GM23248 (cell line): Measurements from ENCODE around the gene SIDT1. TPM values are rescaled to one million over a fixed set of nuclear protein-coding genes. Genes with fewer than 3 reads are reported as not detected.

ENCODE experiments used
- DNase-seq: peaks from one replicate; pipeline ENCODE4 v3.0.0-alpha.2; 2015
- H2AFZ ChIP-seq: fragments of 200-600 bp; sonication (generic); 2 replicates; pipeline ENCODE4 v1.6.1; 2016; ENCODE audit warnings: antibody characterized with exemption
- H3F3A ChIP-seq: fragments of 200-600 bp; sonication (generic); 2 replicates; pipeline ENCODE4 v1.6.1; 2016; ENCODE audit warnings: mild to moderate bottlenecking, antibody characterized with exemption, mixed run types; ENCODE audit not compliant: insufficient read depth
- H3K27ac ChIP-seq: fragments of 200-600 bp; sonication (generic); 2 replicates; pipeline ENCODE4 v1.5.1; 2016; ENCODE audit warnings: mild to moderate bottlenecking
- H3K27me3 ChIP-seq: fragments of 200-600 bp; sonication (generic); replicated peaks from 2 replicates; pipeline ENCODE4 v1.6.1; 2016; ENCODE audit warnings: mild to moderate bottlenecking; ENCODE audit not compliant: insufficient read depth
- H3K36me3 ChIP-seq: fragments of 200-600 bp; sonication (generic); 2 replicates; pipeline ENCODE4 v1.6.1; 2016; ENCODE audit warnings: low read depth, mild to moderate bottlenecking
- H3K4me1 ChIP-seq: fragments of 200-600 bp; sonication (generic); 2 replicates; pipeline ENCODE4 v1.6.1; 2016; ENCODE audit warnings: mild to moderate bottlenecking; ENCODE audit not compliant: insufficient read depth
- H3K4me2 ChIP-seq: fragments of 200-600 bp; sonication (generic); one replicate; pipeline ENCODE4 v1.6.1; 2016; ENCODE audit warnings: mild to moderate bottlenecking; ENCODE audit not compliant: unreplicated experiment
- H3K4me3 ChIP-seq: fragments of 200-600 bp; sonication (generic); 2 replicates; pipeline ENCODE4 v1.5.1; 2016; ENCODE audit warnings: mild to moderate bottlenecking
- H3K79me2 ChIP-seq: fragments of 200-600 bp; sonication (generic); 2 replicates; pipeline ENCODE4 v1.6.1; 2016; ENCODE audit warnings: mild to moderate bottlenecking; ENCODE audit not compliant: insufficient read depth
- H3K9ac ChIP-seq: fragments of 200-600 bp; sonication (generic); 2 replicates; pipeline ENCODE4 v1.6.1; 2016; ENCODE audit warnings: mild to moderate bottlenecking
- H3K9me2 ChIP-seq: fragments of 200-600 bp; sonication (generic); 2 replicates; pipeline ENCODE4 v1.6.1; 2016; ENCODE audit warnings: mixed run types, mild to moderate bottlenecking, moderate library complexity; ENCODE audit not compliant: insufficient read depth
- H3K9me3 ChIP-seq: fragments of 200-600 bp; sonication (generic); one replicate; pipeline ENCODE4 v1.6.1; 2017; ENCODE audit warnings: low read depth
- H4K20me1 ChIP-seq: fragments of 200-600 bp; sonication (generic); 2 replicates; pipeline ENCODE4 v1.6.0; 2016; ENCODE audit not compliant: insufficient read depth
- EZH2 ChIP-seq: fragments of 200-600 bp; sonication (generic); IDR thresholded peaks from 2 replicates; pipeline ENCODE4 v1.6.1; 2018; ENCODE audit warnings: antibody characterized with exemption, mild to moderate bottlenecking; ENCODE audit not compliant: insufficient read depth, poor library complexity, severe bottlenecking
- EZH2phosphoT487 ChIP-seq: fragments of 200-600 bp; sonication (generic); IDR thresholded peaks from 2 replicates; pipeline ENCODE4 v1.6.1; 2018; ENCODE audit warnings: antibody characterized with exemption, moderate library complexity, mild to moderate bottlenecking, low read depth; ENCODE audit not compliant: insufficient read depth
- WGBS, 2 experiments: methylation state at CpG; one replicate each; pipeline ENCODE4 v1.1.6; 2015 to 2017; ENCODE audit warnings: low lambda C conversion rate in 2 of 2, low coverage in 1 of 2; ENCODE audit errors: missing lambda C conversion rate in 2 of 2; 5-methylcytosine and 5-hydroxymethylcytosine counted together
- in situ Hi-C: fragments of 300-500 bp; cut with MboI; formaldehyde crosslinking; loops from 2 replicates; pipeline ENCODE4 v1.15.0; 2020
- polyA plus RNA-seq: library from polyadenylated mRNA; unstranded; fragments of >200 nt; fragmentation: Nextera tagmentation; extraction: Ambion mirVana; gene quantifications from 2 replicates; pipeline ENCODE4 v1.2.1, GENCODE V29; 2016
- total RNA-seq: library from RNA; depleted of rRNA; stranded (reverse); fragments of >200 nt; shearing (Covaris generic); gene quantifications from 2 replicates; pipeline ENCODE4 v1.2.3, GENCODE V29; 2014

The SIDT1 gene
- total and polyA plus RNA-seq, 2 experiments from 2014 or later, result not detected

DNA sequence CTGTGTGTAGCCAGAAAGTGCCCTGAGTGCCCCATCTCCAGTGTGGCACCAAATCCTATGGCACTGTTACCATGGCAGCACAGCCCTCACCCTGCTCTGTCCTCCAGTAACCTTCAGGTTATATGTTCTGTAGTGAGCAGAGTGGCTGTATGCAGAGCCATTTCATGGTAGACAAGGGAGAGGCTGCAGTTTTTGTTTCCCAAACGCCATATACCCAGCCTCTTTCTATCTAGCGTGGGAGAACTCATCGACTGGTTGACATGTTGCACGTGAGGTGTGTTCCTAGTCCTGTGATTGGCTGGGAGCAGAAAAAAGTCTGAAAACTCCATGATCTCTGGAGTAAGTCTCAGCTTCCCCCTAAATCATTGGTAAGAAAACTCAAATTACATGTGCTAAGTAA lies 2.0 kb downstream of the SIDT1 start:
- 47 to 49% methylated on average over 4 of the region's 4 CpGs for WGBS, 2 experiments
- Histone ChIP-seq H3K27me3 (peaks cover 65% of the 10 kb centered on the region), H3K9me3 (no peaks in the 10 kb centered on the region), H3K4me3 (no peak overlapping the region), H4K20me1 (no peaks in the 10 kb centered on the region), H3K9me2 (no peaks in the 10 kb centered on the region), H3K9ac (no peak overlapping the region), H2AFZ (no peak overlapping the region), H3K4me1 (0 out of 2 replicates have a peak, but pooled peaks cover 4% of the 10 kb centered on the region), H3K27ac (no peak overlapping the region), H3F3A (no peaks in the 10 kb centered on the region), H3K36me3 (no peaks in the 10 kb centered on the region), H3K79me2 (no peaks in the 10 kb centered on the region), H3K4me2 (no peak overlapping the region)
- in situ Hi-C loops, result no loop called here
- no peak for DNase-seq
- no peak for TF ChIP-seq EZH2
- no peak for TF ChIP-seq EZH2phosphoT487

- WGBS, 2 experiments, result 87 to 94% methylated on average over 5 of the region's 5 CpGs
- DNase-seq, result no peak
- H3K9ac ChIP-seq, result no peak overlapping the region
- peaks cover 50% of the 10 kb centered on the region for H3K27me3 ChIP-seq
- no peaks in the 10 kb centered on the region for H3K36me3 ChIP-seq
- 0 out of 2 replicates have a peak, but pooled peaks cover 4% of the 10 kb centered on the region for H3K4me1 ChIP-seq
- H3F3A ChIP-seq, result no peaks in the 10 kb centered on the region
- no peaks in the 10 kb centered on the region for H4K20me1 ChIP-seq
- no peak overlapping the region for H2AFZ ChIP-seq
- H3K4me3 ChIP-seq, result no peak overlapping the region
- no peaks in the 10 kb centered on the region for H3K79me2 ChIP-seq
- H3K27ac ChIP-seq, result no peak overlapping the region
- no peaks in the 10 kb centered on the region for H3K9me3 ChIP-seq
- TF ChIP-seq EZH2phosphoT487, result no peak
- TF ChIP-seq EZH2, result no peak
- in situ Hi-C loops, result no loop called here
- no peak overlapping the region for H3K4me2 ChIP-seq
- no peaks in the 10 kb centered on the region for H3K9me2 ChIP-seq
Measured at GRCh38 chr3:113535898-113536297, 3.5 kb downstream of the SIDT1 start.

- H3K9me3 ChIP-seq, result no peaks in the 10 kb centered on the region
- in situ Hi-C loops, result no loop called here
- no peaks in the 10 kb centered on the region for H3K79me2 ChIP-seq
- H3K4me1 ChIP-seq, result 0 out of 2 replicates have a peak, but pooled peaks cover 4% of the 10 kb centered on the region
- no peak overlapping the region for H3K4me2 ChIP-seq
- no peak for TF ChIP-seq EZH2
- no peak for TF ChIP-seq EZH2phosphoT487
- H2AFZ ChIP-seq, result no peak overlapping the region
- H3K27me3 ChIP-seq, result peaks cover 43% of the 10 kb centered on the region
- H3K9me2 ChIP-seq, result no peaks in the 10 kb centered on the region
- H3F3A ChIP-seq, result no peaks in the 10 kb centered on the region
- H3K36me3 ChIP-seq, result no peaks in the 10 kb centered on the region
- no peak overlapping the region for H3K27ac ChIP-seq
- DNase-seq, result peak; percentile 17
- H3K4me3 ChIP-seq, result no peak overlapping the region
- no peaks in the 10 kb centered on the region for H4K20me1 ChIP-seq
- H3K9ac ChIP-seq, result no peak overlapping the region
Measured at GRCh38 chr3:113536627-113537101, 4.3 kb downstream of the SIDT1 start.

DNA sequence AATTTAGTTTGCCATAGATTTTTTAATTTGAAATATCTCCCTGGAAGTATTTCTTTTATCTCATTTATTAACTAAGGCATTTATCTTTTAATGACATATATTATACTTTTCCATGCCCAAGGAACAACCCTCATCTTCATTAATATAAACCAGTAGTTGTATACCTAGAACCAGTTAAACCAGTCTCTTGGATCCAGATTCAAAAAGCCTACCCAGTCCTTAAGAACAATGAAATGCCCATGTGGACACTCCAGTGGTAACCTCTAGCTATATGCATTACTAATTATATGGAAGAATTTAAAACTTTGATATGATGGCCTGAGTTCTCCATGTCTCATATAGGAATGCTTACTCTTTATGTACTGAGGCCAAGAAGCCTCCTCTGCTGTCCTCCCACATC lies 4.8 kb downstream of the SIDT1 start:
- no peak for TF ChIP-seq EZH2
- TF ChIP-seq EZH2phosphoT487, result no peak
- no peak overlapping the region for H2AFZ ChIP-seq
- H3K4me3 ChIP-seq, result no peak overlapping the region
- peaks cover 38% of the 10 kb centered on the region for H3K27me3 ChIP-seq
- no peak for DNase-seq
- 0 out of 2 replicates have a peak, but pooled peaks cover 4% of the 10 kb centered on the region for H3K4me1 ChIP-seq
- H3K4me2 ChIP-seq, result no peak overlapping the region
- H3K9ac ChIP-seq, result no peak overlapping the region
- H4K20me1 ChIP-seq, result no peaks in the 10 kb centered on the region
- H3K27ac ChIP-seq, result no peak overlapping the region
- H3K36me3 ChIP-seq, result no peaks in the 10 kb centered on the region
- H3K9me2 ChIP-seq, result no peaks in the 10 kb centered on the region
- no peaks in the 10 kb centered on the region for H3K9me3 ChIP-seq
- in situ Hi-C loops, result no loop called here
- no peaks in the 10 kb centered on the region for H3K79me2 ChIP-seq
- no peaks in the 10 kb centered on the region for H3F3A ChIP-seq

DNA sequence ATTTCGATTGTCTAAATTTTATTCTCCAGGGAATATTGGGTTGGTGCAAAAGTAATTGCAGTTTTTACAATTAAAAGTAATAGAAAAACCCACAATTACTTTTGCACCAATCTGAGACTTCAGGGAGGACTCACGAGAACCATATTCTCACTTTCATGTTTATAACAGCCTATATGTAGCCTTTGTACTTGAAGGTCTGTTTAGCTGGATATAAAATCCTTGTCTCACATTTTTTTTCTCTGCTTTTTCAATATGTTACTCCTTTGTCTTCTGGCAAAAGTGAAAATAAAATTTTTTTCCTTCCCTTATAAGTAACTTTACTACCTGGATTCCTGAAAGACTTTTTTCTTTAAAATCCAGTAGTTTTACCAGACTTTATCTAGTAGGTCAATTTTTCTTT lies 9.2 kb downstream of the SIDT1 start:
- H2AFZ ChIP-seq, result no peak overlapping the region
- no peaks in the 10 kb centered on the region for H3K36me3 ChIP-seq
- H3K27ac ChIP-seq, result no peak overlapping the region
- H3K79me2 ChIP-seq, result no peaks in the 10 kb centered on the region
- H3K9me3 ChIP-seq, result no peaks in the 10 kb centered on the region
- no peaks in the 10 kb centered on the region for H3F3A ChIP-seq
- H3K4me3 ChIP-seq, result no peak overlapping the region
- no peaks in the 10 kb centered on the region for H4K20me1 ChIP-seq
- no peak overlapping the region for H3K4me2 ChIP-seq
- H3K9ac ChIP-seq, result no peak overlapping the region
- in situ Hi-C loops, result no loop called here
- no peak for DNase-seq
- no peaks in the 10 kb centered on the region for H3K9me2 ChIP-seq
- 11 to 22% methylated on average over 2 of the region's 2 CpGs for WGBS, 2 experiments
- peaks cover under 1% of the 10 kb centered on the region; the same call in 1 of the 2 replicates for H3K27me3 ChIP-seq
- TF ChIP-seq EZH2phosphoT487, result no peak
- no peak for TF ChIP-seq EZH2
- no peaks in the 10 kb centered on the region for H3K4me1 ChIP-seq
